Measurements from ENCODE around the gene CRHR2.

- TF ChIP-seq, protein P1, sequence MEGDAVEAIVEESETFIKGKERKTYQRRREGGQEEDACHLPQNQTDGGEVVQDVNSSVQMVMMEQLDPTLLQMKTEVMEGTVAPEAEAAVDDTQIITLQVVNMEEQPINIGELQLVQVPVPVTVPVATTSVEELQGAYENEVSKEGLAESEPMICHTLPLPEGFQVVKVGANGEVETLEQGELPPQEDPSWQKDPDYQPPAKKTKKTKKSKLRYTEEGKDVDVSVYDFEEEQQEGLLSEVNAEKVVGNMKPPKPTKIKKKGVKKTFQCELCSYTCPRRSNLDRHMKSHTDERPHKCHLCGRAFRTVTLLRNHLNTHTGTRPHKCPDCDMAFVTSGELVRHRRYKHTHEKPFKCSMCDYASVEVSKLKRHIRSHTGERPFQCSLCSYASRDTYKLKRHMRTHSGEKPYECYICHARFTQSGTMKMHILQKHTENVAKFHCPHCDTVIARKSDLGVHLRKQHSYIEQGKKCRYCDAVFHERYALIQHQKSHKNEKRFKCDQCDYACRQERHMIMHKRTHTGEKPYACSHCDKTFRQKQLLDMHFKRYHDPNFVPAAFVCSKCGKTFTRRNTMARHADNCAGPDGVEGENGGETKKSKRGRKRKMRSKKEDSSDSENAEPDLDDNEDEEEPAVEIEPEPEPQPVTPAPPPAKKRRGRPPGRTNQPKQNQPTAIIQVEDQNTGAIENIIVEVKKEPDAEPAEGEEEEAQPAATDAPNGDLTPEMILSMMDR (conservative IDR thresholded peaks at IDR 0.05; ENCODE audit: low read depth, low read length), result no peak
- TF ChIP-seq POLR2A (IDR thresholded peaks at IDR 0.05; ENCODE audit: low read depth, low read length), result no peak
- TF ChIP-seq FOS (IDR thresholded peaks at IDR 0.05; ENCODE audit: low read depth, low read length), result no peak
- TF ChIP-seq MXI1 (IDR thresholded peaks at IDR 0.05; ENCODE audit: borderline replicate concordance, low read depth, low read length), result no peak
- no peak for TF ChIP-seq RFX5 (IDR thresholded peaks at IDR 0.05; ENCODE audit: low read depth, low read length)
- TF ChIP-seq BHLHE40 (IDR thresholded peaks at IDR 0.05; ENCODE audit: low read depth, low read length), result no peak
- no peak for TF ChIP-seq CEBPB (IDR thresholded peaks at IDR 0.05; ENCODE audit: low read depth, low read length)
- no peak for TF ChIP-seq USF2 (IDR thresholded peaks at IDR 0.05; ENCODE audit: low read depth, low read length)
Measured at GRCh38 chr7:30730097-30730496, 47.8 kb upstream of the CRHR2 start.
